RCC 7860 (cell line): ENCODE results near the gene AGRN.
"Not testable (repeated sequence)": the region's sequence is repeated elsewhere in the genome, so short reads cannot be mapped to it uniquely, and the experiment has no call there.

Experiments used
- DNase-seq: peaks from one replicate; pipeline ENCODE4 v3.0.0-alpha.2; 2015; ENCODE audit warnings: low spot score
- FAIRE-seq: peaks from 2 replicates; lab custom pipeline; 2012; peaks lifted over from hg19 to GRCh38; lab: Jason Lieb, UNC

AGRN gene

DNA sequence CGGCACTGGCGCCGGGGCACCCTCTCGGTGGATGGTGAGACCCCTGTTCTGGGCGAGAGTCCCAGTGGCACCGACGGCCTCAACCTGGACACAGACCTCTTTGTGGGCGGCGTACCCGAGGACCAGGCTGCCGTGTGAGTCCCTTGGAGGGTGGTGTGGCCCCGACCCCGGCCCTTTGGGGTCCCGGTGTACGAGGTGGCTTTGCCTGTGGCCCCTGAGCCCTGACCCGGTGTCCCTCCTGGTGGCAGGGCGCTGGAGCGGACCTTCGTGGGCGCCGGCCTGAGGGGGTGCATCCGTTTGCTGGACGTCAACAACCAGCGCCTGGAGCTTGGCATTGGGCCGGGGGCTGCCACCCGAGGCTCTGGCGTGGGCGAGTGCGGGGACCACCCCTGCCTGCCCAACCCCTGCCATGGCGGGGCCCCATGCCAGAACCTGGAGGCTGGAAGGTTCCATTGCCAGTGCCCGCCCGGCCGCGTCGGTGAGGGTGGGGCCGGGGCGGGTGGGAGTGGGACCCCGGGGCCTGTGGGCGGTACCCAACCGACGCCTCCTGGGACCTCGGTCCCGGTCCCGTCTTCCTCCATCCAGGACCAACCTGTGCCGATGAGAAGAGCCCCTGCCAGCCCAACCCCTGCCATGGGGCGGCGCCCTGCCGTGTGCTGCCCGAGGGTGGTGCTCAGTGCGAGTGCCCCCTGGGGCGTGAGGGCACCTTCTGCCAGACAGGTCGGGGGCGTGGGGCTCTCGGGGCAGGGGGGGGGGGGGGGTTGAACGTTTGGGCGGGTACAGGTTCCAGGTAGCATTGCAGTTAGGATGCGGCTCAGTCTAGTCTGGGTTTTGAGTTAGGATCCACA, 29.6 kb downstream of the AGRN start:
- DNase-seq, result no peak
- FAIRE-seq, result no peak

DNA sequence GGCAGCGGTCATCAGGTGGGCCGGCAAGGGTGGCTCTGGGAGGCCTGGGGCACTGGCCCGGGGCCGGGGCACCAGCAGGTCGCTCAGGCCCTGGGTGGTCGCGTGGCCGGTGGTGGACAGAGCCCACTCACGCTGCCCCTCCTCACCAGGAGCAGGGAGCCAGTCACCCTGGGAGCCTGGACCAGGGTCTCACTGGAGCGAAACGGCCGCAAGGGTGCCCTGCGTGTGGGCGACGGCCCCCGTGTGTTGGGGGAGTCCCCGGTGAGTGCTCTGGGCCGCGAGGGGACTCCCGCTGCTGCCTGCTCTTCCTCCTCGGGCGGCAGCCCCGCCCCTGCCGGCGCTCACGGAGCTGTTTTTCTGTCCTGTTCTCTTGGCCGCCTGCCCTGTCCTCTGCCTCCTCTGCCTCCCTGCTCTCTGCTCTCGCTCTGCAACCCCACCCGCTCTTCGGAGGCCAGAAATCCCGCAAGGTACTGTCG, 30.7 kb downstream of the AGRN start:
- no peak for DNase-seq

DNA sequence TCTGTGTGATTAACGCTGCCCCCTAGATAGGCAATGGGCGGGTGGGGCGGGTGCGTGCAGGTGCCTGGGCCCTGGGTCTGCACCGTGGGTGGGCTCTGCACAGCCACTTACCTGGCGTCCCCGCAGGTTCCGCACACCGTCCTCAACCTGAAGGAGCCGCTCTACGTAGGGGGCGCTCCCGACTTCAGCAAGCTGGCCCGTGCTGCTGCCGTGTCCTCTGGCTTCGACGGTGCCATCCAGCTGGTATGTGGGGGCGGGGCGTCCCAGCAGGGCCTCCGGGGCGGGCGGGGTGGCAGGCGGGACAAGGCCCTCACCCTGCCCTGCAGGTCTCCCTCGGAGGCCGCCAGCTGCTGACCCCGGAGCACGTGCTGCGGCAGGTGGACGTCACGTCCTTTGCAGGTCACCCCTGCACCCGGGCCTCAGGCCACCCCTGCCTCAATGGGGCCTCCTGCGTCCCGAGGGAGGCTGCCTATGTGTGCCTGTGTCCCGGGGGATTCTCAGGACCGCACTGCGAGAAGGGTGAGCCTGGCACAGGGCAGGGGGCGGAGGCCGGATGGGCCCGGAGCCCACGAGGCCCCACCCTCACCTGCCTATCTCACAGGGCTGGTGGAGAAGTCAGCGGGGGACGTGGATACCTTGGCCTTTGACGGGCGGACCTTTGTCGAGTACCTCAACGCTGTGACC, 31.3 kb downstream of the AGRN start:
- DNase-seq (no peak), FAIRE-seq (no peak)

More for the DNA sequence above, 30.7 kb downstream of the AGRN start:
- FAIRE-seq, result no peak

DNA sequence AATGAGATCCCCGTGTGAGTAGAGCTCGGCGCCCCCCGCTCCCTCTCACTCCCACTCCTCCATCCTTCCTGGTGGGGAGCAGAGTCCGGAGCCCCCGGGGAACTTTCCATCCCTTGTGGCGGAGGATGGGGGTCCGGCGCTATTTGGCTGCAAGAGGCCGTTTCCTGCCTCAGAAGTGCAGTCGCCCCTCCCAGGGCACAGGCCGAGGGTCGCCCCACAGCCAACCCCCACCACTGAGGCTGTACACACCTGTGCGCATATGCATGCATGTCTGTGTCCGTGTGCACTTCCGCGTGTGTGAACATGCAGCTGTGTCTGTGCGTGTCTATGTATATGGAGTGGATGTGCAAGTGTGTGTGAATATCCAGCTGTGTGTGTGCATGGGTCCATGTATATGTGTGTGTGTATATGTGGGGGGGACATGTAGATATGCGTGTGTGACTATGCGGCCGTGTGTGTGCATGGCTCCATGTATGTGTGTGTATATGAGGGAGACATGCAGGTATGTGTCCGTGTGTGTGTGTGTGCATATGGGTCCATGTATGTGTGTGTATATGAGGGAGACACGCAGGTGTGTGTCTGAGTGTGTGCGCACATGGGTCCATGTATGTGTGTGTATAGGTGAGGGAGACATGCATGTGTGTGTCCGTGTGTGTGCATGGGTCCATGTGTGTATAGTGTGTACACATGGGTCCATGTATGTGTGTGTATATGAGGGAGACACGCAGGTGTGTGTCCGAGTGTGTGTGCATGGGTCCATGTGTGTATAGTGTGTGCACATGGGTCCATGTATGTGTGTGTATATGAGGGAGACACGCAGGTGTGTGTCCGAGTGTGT, 32.3 kb downstream of the AGRN start:
- DNase-seq (no peak), FAIRE-seq (no peak)

DNA sequence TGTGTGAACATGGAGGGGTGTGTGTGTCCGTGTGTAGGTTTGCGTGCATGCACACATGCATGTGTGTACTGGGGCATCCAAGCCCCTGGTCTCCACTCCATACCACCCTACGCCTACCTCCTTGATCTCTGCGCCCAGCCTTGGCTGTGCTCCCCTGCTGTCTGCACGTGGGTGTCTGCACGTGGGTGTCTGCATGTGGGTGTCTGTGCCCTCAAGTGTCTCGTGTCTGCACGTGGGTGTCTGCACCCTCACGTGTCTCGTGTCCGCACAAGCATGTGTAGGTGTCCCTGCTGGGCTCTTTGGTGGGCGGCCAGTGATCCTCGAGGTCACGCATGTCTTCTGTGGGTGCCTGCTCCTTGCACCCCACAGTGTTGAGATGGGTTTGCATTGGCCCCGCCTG, 33.1 kb downstream of the AGRN start:
- DNase-seq (no peak), FAIRE-seq (no peak)

DNA sequence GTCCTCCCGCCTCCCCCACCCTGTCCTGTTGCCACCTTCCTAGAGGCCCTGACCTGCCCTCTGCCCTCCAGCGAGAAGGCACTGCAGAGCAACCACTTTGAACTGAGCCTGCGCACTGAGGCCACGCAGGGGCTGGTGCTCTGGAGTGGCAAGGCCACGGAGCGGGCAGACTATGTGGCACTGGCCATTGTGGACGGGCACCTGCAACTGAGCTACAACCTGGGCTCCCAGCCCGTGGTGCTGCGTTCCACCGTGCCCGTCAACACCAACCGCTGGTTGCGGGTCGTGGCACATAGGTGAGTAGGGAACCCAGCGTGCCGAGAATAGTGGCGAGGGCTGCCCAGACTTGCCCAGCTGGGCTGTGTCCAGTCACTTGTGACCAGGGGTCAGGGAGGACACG, 33.8 kb downstream of the AGRN start:
- FAIRE-seq (no peak), DNase-seq (no peak)

DNA sequence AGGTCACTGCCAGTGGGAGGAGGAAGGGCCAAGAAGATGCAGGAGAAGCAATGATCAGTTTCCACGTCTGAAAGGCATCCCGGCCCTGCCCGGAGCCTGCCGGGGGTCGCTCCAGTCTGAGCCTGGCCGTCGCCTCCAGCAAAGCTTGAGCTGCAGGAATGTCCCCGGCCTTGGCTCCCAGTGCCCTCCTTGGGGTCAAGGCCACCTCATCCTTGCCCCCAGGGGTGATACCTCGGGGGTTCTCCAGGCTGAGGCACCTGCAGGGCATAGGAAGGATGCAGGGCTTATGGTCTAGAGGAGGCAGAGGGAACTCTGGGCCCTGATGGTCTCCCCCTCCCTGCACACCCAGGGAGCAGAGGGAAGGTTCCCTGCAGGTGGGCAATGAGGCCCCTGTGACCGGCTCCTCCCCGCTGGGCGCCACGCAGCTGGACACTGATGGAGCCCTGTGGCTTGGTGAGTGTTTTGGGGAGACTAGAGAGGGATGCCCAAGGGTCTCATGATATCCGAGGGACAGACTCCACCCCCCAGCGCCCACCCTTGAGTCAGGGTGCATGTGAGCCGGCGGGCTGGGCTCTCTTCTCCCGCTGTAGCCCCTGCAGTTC, 34.3 kb downstream of the AGRN start:
- FAIRE-seq, result no peak

DNA sequence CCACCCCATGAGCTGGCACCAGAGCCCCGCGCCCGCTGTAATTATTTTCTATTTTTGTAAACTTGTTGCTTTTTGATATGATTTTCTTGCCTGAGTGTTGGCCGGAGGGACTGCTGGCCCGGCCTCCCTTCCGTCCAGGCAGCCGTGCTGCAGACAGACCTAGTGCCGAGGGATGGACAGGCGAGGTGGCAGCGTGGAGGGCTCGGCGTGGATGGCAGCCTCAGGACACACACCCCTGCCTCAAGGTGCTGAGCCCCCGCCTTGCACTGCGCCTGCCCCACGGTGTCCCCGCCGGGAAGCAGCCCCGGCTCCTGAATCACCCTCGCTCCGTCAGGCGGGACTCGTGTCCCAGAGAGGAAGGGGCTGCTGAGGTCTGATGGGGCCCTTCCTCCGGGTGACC, 35.1 kb downstream of the AGRN start:
- no peak for FAIRE-seq

More for the DNA sequence above, 34.3 kb downstream of the AGRN start:
- no peak for DNase-seq

DNA sequence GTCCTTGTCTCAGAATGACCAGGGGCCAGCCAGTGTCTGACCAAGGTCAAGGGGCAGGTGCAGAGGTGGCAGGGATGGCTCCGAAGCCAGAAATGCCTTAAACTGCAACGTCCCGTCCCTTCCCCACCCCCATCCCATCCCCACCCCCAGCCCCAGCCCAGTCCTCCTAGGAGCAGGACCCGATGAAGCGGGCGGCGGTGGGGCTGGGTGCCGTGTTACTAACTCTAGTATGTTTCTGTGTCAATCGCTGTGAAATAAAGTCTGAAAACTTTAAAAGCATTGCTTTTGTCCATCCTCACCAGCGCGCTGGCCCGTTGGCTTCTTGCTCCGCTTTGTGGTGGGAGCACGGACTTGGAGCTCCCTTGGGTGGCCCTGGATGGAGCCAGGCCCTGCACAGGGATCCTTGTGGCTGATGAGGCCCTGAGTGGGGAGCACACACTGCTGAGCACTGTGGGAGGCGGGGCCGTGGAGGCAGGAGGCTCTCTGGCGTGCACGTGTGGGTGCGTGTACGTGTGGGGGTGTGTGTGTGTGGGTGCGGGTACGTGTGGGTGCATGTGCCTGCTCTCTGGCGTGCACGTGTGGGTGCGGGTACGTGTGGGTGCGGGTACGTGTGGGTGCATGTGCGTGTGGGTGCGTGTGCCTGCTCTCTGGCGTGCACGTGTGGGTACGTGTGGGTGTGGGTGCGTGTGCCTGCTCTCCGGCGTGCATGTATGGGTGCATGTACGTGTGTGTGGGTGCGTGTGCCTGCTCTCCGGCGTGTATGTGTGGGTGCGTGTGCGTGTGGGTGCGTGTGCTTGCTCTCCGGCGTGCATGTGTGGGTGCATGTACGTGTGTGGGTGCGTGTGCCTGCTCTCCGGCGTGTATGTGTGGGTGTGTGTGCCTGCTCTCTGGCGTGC, 36.2 kb downstream of the AGRN start:
- no peak for FAIRE-seq
- no peak for DNase-seq

More for the DNA sequence above, 35.1 kb downstream of the AGRN start:
- no peak for DNase-seq

DNA sequence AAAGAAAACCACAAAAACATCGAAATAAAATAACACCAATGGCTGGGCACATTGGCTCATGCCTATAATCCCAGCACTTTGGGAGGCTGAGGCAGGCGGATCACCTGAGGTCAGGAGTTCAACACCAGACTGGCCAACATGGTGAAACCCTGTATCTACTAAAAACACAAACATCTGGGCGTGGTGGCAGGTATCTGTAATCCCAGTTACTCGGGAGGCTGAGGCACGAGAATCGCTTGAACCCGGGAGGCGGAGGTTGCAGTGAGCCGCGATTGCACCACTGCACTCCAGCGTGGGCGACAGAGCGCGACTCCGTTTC, 37.8 kb downstream of the AGRN start:
- not testable (repeated sequence) for FAIRE-seq, DNase-seq

DNA sequence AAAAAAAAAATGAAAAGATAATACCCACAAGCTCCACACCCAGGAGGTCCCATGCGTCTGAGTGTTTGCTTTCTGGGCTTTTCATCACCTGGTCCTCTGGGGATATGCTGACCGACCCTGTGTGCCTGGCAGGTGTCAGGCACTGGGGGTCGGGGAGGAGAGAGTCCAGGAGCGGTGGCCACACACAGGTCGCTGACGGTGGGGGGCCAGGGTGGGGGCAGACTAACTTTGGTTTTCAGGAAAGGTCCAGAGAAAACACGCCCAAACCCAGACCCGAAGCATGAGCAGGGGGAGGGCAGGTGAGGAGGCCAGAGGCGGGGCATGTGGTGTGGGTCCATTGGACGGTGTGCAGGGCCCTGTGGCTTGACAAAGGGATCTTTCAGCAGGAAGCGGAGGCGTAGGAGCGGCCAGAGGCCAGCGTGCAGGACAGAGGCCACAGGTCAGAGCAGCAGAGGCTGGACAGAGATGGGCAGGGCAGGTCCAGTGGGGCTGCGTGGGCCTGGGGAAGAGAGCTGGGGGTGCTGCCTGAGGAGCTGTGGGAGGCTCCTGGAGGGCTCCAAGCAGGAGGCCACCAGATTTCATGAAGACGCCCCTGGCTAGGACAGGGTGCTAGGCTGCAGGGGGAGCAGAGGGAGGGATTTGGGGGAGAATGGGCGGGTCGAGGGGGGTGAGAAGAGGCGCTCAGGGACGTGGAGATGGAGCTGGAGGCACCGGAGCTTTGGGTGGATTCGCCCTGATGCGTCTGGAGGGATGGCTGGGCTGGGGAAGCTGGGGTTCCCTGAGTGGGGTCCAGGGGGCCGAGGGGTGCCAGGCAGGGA, 38.4 kb downstream of the AGRN start:
- peak; percentile 20 for DNase-seq
- FAIRE-seq, result no peak

DNA sequence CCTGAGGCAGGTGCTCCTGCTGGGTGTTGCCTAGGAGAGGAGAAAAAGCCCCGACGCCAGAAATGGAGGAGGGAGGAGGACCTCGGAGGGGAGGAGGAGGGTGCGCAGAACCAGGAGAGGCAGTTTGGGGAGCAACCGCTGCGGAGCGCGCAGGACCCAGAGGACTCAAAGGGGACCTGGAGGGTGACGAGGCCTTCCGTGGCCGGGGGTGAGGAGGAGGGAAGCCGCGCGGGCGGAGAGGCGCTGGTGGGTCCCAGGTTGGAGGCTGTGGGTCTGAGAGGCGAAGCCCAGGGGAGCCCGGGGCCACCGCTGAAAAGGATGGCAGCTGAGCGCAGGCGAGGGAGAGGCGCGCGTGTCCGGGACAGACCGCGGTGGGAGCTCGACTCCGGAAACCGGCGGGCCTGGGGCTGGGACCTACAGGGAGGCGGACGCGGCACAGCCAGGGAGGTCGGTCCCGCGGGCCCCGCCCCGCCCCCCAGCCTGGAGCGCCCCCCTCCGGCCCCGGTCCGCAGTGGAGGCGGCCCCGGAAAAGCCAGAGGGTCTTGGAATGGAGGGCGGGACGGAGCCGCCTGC, 39.1 kb downstream of the AGRN start:
- no peak for FAIRE-seq
- DNase-seq, result peak; percentile 9

DNA sequence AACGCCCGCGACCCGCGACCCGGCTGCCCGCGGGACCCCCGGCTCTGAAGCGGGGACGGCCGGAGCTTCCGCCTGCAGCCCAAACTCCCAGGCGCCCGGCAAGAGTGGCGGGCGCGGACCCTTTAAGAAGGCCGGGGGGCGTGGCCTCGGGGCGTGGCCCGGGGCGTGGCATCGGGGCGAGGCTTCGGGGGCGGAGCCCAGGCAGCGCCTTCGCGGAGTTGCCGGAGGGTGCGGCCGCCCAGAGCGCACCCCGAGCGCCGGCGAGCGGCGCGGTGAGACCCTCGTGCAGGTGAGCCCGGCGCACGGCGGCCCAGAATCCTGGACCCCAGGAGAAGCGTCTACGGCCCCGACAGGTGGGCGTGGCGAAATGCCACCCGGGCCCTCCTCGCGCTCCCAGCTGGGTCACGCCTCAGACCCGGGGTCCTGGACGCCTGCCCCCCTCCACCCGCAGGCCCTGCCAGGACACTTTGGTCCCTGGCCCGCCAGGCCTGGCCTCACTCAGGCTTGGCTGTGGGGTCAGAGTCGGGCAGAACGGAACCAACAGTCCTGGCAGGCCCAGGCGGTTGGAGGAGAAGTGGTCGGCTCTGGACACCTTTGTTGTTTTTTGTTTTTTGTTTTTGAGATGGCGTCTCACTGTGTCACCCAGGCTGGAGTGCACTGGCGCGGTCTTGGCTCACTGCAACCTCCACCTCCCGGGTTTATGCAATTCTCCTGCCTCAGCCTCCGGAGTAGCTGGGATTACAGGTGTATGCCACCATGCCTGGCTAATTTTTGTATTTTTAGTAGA, 39.8 kb downstream of the AGRN start:
- no peak for FAIRE-seq
- peak; percentile 43 for DNase-seq

DNA sequence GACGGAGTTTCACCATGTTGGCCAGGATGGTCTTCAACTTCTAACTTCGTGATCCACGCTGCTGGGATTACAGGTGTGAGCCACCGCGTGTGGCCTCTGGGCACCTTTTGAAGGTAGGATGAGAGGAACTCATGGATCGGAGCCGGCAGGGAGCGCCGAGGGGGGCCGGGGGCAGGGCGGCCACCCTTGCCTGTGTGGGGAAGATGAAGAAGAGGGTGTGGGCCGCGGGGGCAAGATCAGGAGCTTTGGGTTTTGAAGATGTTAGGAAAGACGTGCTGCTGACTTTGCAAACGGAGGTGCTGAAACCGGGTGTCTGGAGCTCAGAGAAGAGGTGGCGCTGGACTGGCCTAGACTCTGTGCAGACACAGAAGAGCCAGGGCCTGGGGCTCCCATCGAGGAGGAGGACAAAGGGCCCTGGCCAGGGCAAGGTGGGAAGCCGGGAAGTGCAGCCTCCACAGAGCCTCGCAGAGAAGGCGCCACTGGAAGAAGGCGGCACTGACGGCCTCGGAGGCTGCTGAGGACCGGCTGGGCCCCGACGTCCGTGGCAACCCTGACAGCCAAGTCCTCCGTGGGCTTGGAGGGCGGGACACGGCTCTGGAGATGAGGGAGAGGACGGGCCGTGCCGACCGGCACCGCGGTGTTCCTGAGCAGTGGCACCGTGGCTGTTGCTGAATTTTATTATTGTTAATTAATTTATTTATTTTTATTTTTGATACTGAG, 40.5 kb downstream of the AGRN start:
- no peak for DNase-seq
- FAIRE-seq, result no peak

DNA sequence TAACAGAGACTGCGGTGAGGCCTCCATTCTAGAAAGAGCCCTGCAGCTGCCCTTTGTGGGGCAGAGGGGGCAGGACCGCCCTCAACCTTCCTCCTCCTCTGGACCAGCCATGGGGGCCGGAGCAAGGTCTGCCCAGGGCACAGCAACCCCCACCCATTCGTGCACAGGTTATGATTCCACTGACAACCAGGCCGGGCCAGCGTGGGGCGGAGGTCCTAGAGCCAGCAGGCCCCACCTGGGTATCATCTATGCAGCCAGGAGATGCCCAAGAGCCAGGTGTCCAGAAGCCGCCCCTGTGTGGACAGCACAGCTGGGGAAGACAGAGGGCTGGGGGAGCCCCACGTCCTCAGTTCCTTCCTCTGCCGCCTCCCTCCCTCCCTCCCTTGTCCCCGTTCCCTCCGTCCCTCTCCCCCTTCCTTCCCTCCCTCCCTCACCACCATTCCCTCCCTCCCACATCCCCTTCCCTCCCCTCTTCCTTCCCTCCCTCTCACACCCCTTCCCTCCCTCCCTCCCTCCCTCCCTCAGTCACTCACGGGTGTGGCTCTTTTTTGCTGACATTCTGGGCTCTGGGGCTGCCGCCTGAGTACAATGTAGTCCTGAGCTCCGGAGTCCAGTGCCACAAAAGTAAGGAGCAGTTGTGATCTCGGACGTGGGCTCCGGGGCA, 41.9 kb downstream of the AGRN start:
- no peak for DNase-seq
- FAIRE-seq, result no peak

DNA sequence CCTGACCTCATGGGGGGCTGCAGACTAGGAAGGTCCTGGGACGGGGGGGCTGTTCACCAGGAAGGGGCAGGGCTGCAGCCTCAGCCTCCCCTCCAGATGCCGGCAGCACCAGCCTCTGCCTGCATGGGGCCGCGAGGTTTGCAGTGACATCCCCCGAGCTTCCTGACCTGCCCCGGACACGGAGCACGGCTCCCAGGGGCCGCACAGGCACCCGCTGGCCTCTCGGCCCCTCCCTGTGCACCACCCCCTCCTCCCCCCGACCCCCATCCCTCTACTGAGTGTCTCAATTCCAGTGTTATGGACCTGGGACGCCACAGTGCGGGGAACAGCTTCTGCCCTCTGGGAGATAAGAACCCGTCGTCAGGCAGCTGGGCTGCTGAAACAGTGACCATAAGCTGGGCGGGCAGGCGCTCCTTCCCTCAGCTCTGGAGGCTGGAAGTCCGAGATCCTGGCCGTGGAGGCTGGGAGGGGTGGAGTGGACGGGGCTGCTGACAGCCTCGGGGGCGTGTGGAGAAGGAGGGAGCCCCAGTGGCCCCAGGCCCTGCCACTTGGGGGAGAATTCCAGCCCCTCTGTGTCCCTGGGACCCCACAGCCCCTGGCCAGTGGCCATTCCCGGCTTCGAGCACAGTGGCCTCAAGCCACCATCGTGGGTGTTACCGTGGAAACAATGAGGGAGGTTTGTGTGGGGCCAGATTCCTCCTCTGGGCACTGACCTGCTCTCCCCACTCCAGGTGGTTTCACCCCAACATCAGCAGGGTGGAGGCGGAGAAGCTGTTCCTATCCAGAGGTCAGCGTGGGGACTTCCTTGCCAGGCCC, 42.6 kb downstream of the AGRN start:
- FAIRE-seq, result no peak

More for the DNA sequence above, 42.6 kb downstream of the AGRN start:
- no peak for DNase-seq
